Endometrium (tissue), 2 donors: ENCODE measurements around the gene CLSTN2.
A peak's percentile ranks its signal among the peaks of the same experiment; 100 is the strongest.

Experiments
- FAIRE-seq: peaks from 2 replicates; lab custom pipeline; 2012; peaks lifted over from hg19 to GRCh38; lab: Jason Lieb, UNC
- donor health status: control.
- donor health status: control.

The CLSTN2 gene

DNA sequence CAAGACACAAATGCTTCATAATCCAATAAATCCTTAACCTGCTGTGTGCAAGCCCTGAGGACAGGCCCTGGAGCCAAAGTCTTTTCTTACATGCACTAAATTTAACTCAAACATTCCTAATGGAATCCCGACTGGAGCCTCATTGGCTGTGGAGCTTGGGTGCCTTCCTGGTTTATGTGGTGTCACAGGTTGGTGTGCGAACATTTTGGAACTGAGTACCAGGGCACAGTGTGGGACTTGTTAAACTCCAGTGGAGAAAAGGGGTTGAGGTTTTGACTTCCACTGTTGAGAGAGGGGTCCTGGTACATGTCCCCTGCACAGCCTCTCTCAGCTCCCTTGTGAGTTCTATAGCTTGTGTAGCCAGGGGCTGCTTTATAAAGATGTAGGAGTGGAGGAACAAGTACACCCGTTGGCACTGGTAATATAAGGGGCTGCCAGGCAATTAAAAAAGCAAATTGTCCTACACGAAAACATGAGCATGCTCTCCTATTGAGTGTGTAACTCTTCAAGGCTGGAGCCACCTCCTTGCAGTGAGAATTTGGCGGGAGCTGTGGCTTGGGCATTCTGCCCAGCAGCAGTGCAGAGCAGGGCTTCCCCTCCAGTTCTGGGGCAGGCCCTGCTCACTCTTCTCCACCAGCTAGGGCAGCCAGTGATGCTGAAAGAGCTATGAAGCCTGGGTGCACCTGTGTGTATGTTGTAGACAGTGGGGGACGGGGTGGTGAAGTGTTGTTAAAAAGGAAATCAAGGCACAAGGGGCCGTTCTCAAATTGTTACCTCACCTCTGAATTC is 218.1 kb downstream of the CLSTN2 start:
- FAIRE-seq: no peak

DNA sequence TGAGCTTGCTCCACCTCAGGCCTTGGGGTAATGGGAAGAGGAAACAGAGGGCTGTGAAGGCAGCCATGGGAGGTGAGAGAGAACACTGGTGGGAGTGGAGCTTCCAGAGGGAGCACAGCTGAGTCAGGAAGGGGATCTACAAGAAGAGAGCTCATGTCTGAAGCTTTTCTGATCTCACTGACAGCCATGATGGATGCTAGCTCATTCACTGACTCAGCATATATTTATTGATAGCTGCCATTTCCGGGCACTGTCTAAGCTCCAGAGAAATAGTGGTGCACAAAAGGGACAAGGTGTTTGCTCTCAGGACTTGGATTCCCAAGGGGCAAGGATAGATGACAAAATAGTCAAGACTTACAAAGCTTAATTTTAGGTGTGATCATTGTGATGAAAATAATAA is 218.8 kb downstream of the CLSTN2 start:
- no peak for FAIRE-seq

DNA sequence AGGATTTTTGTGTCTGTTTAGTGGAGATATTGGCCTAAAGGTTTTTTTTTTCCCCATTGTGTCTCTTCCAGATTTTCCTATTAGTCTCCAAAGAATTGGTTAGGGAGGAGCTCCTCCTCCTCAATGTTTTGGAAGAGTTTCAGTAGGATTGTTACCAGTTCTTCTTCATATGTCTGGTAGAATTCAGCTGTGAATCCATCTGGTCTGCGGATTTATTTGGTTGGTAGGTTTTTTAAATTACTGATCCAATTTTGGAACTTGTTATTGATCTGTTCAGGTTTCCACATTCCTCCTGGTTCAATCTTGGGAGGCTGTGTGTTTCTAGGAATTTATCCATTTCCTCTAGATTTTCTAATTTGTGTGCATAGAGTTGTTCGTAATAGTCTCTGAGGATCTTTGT is 222.2 kb downstream of the CLSTN2 start:
- no peak for FAIRE-seq

DNA sequence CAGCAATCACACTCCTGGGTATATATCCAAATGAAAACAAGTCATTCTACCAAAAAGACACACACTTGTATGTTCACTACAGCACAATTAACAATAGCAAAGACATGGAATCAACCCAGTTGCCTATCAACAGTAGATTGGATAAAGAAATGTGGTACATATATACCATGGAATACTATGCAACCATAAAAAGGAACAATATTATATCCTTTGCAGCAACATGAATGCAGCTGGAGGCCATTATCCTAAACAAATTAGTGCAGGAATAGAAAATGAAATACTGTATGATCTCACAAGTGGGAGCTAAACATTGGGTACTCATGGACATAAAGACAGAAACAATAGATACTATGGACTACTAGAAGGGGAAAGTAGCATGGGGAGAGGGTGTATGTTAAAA is 224.7 kb downstream of the CLSTN2 start:
- no peak for FAIRE-seq

DNA sequence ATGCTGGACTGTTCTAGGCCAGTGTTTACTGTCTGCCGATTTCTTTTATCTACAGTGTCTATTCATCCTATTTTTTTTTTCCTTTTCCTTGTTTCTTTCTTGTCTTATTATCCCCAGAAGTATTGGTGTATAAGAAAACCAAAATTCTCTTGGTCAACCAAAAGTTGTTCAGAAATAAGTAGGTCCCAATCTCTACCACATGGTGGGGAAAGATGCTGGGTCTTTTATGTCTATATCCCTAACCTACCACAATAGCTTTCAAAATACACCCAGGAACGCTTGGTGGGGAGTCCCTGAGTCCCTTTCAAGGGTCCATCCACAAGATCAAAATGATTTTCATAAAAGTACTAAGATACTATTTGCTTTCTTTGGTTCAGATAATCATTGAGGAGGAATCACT is 225.6 kb downstream of the CLSTN2 start:
- no peak for FAIRE-seq

DNA sequence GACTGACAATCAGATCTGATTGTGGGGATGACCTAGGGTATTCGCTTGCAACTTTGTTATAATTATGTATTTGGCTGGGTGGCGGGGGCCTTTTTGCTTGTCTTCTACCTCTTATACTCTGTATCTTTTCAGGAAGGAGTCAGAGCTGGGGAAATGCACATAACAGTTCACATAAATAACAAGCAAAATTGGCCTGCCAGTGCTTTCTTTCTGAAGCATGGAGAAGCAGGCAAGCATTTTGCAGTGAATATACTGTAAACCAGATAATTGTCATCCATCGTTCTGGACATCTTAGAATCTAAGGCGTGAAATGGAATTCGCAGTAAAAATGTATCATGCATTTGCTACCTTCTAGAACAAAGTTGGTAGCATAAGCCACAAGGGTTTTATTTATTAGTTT is 227.6 kb downstream of the CLSTN2 start:
- FAIRE-seq: no peak

DNA sequence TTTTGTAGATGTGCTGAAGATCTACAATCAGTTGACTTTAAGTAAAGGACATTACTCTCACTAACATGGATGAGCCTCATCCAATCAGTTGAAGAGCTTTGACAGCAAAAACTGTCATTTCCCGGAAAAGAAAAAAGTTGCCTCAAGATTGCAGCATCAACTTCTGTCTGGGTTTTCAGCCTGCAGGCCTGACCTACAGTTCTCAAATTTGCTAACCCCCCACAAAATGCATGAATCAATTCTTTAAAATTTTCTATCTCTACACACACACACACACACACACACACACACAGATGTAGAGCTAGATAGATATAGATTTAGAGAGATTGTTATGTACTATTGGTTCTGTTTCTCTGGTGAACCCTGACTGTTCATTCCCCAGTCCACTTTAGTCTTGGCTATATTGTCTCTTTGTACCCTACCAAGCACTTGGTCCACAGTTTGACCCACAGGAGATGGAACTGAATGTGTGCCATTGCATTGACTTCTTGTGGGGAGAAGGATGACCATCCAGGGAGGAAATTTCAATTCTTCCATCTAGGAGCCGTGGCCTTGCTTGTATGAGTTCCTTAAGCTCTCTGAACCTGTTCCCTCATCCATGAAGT is 228.3 kb downstream of the CLSTN2 start:
- FAIRE-seq: no peak

DNA sequence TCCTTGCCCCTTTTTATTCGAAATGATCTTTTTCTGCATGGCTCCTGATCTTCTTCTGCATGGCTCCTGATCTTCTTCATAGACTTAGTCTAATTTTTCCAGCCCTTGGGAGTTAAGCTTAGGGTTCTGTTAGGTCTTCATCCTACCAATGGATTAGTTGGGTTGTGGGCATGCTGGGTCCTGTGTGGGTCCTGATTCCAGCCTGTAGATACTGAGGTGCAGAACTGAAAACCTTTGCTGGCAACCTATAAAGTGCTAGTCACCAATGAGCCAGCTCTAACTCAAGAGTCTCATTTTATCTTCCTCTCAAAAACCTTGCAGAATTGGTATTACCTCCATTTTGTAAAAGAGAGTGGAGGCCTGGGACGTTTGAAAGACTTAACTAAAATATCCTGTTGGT is 229.2 kb downstream of the CLSTN2 start:
- no peak for FAIRE-seq

DNA sequence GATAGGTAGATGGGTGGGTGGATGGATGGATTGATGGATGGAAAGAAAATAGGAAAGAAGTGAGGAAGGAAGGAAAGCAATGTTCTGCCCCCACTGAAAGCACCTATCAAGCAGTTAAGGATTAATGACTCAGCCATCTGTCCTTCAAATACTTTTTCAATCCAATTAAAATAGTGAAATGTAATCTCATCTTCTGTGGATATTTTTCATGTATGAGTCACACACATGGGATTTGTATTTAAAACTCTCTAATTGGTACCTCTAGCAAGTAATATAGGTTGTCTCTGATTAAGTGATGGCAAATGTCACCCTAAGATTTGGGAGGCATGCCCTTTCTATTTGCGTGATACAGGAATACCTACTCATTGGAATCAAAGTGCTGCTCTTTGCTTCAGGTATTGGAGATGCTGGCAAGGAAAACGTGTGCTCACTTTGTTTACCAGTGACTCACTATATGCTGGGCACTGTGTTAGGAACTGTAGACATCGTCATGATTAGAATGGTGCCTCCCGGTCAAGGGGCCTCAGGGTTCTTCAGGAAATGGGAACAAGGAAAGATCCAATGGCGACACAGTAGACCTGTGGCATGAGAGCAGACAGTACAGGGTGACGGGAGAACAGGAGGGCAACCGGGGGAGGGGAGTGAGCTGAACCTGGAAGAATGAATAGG is 230.1 kb downstream of the CLSTN2 start:
- FAIRE-seq: no peak

DNA sequence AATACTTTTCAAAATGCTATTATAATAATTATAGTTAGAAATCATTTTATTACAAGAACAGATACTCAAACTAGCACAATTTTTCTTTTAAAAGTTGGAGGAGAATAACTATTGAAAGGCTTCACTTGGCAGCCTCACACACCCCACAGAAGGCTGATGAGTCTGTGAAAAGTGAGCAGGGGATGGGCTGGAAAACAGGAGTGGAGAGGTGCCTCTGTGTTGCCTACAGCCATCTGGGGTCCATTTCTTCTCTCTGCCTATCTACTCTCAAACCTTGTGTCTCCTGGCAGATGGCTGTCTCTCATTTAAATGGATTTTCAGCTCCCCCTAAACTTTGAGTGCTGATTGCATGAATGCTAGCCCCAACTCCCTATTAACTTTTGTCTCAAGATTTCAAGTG is 230.8 kb downstream of the CLSTN2 start:
- no peak for FAIRE-seq

DNA sequence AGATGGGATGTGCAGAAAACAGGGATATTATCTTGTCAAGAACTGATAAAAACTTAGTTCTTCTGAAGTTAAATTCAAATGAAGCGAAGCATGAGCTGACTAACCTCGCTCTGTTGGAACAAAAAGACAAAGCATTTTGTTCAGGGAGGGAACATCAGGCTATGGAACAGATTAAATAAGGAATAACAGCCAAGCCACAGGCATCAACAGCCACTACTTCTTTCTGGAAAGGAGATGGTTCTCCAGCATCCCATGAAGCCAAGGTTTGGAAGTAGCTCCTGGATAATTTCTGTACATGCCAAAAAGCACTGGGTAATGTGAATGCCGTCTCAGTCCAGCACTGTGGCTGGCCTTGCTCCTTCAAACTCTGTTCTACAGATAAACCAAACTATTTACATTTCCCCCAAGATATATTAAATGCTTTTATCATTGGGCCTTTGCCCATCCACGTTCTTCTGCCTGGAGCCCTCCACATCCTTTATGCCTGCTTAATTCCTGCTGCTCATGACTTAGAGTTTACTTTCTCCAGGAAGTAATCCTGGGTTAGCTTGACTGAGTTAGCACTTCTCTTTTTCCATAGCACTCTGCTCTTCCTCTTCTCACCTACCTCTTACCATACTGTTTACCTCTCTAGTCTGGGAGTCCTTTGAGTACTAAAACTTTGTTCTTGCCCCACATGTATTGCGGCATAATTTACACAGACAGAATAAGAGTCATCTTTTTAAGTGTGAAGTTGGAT is 232.0 kb downstream of the CLSTN2 start:
- FAIRE-seq: no peak

DNA sequence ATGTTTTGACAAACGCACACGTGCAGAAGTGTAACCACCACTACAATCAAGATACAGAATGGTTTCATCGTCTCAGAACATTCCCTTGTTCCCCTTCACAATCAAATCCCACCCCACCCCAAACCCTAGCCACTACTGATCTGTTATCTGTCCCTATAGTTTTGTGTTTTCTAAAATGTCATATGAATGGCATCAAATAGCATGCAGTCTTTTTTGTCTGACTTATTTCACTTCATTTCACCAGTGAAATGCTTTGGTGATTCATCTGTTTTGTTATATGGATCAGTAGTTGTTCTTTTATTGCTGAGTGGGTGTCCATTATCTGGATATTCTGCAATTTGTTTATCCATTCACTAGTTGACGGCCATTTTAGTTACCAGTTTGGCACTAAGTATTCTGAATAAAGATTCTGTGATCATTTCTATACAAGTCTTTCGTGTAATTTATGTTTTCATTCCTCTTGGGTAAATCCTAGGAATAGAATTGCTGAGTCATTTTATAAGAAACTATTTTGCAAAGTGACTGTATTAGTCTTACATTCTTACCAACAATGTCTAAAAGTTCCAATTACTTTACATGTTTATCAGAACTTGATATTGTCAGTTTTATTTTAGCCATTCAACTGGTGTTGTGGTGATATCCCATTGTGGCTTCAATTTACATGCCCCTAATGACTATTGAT is 232.8 kb downstream of the CLSTN2 start:
- FAIRE-seq: no peak

DNA sequence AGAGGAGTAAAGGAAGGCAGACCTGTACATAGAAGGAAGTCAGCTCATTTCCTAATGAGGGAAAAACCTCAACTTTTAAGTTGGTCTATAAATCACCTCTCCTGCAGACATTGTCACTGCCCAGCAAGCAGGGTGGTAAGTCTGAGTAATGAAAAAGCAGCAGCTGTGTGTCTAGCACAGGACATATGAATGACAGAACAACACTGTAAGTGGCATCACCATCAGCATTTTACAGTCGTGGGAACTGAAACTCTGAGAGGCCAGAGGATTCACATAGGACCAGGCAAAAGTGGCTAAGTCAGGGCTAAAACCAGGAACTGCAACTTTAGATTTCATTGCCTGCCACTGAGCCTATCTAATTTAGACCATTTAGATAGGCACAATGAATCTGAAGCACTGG is 235.6 kb downstream of the CLSTN2 start:
- FAIRE-seq: no peak

DNA sequence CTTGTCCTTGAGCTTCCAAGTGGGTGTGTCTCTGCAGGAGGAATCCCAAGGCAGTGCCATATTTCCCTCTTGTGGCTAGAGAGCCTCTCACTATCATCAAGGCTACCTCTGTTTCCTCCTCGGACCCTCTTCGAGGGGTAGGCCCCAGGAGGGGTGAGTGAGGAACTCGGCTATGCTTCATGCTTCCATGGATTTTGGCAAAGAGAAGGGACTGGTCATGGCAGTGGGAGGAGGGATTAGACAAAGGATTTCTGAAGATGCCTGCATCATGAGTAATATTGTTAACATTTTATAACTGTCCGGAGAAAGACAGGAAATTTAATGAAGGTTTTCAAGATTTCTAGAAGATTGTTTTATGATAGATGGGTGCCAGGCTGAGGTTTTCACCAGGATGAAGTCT is 241.5 kb downstream of the CLSTN2 start:
- no peak for FAIRE-seq

DNA sequence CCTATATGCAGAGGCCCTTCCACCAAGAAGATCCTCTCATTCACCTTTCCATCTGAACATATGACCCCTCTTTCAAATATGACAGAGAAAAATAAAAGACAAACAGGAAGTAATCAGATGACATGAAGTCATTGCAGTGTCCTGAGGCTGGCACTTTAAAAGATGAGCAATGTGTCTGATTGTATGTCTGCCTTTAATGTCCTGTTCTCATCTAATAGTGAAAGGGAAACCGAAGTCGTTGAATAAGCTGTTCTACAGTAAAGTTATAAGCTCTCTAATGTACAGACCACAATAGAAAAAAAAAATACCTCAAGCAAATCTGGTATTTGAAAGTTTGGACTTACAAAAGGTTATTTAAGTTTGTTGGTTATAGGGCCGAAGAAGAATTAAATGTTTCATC is 243.0 kb downstream of the CLSTN2 start:
- FAIRE-seq: no peak

DNA sequence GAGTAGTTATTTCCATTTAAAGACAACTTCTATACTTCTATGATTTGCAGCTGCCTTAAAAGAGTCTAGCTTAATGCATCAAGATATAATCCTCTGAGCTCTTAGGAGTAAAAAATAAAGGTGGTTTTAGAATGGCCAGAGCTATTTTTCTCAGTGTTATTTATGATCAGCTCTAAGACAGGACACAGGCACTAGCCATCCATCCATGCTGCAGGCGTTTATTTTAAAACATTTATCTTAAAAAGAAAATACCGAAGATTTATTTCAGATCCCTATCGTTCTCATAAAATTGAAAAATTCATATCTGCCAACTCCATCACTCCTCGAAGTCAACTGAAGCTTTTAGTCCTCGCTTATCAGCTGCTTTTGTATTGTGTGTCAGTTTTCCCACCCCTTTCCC is 243.5 kb downstream of the CLSTN2 start:
- no peak for FAIRE-seq

DNA sequence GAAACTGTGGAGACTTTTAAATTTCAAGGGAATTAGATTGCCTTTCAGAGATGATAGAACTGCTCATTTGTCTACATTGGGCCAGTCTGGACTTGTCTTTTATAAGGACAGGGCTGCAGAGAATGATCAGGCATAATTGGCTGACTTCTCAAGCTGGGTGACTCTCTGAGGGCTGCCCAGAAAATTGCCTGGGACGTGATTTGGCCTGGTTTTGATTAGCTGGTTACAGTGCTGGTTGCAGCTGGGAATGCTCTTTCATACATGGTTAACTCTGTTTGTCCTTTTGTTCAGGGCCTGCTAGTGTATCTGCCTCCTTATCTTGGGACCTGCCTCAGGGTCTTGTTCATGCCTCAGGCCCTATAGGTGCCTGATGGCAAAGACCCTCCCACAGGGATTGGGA is 245.6 kb downstream of the CLSTN2 start:
- no peak for FAIRE-seq

DNA sequence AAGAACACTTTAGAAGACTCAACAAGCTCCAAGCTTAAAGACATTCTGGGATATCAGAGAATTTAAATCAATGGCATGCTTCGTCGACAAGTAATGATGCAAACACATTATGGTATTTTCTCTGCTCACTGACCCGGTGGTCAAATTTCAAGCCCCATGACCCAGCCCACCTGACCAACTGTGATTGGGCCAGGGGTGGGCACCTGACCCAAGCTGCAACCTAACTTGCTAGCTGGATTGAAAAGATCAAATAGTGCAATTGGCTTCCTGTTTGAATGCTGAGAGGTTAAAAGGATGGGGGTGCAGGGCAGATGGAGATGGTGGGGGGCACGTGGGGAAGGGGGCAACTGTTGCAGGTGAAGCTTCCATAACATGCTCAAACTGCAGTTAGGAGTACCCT is 250.4 kb downstream of the CLSTN2 start:
- FAIRE-seq: no peak

DNA sequence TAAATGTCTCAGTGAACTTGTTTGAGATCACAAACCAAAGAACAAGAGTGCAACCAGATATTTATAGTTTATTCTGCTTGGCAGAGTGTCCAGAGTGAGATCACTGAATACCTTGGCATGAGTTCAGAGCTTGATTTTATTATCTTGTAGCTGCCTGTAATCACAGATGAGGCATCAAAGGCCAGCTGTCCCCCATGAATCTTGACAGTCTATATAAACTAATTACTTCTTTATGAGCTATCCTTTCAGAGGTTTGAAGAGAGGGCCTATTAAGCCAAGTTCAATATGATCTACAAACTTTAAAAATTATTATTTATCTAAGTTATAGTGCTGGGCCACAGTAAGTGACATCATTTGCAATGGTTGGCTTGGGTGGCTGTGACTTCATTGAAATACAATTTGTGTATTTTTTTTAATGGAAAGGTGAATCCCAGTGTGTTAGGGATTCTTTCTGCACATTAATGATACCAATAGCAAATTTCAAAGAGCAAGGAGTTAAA is 251.5 kb downstream of the CLSTN2 start:
- FAIRE-seq: peak; percentile 98

DNA sequence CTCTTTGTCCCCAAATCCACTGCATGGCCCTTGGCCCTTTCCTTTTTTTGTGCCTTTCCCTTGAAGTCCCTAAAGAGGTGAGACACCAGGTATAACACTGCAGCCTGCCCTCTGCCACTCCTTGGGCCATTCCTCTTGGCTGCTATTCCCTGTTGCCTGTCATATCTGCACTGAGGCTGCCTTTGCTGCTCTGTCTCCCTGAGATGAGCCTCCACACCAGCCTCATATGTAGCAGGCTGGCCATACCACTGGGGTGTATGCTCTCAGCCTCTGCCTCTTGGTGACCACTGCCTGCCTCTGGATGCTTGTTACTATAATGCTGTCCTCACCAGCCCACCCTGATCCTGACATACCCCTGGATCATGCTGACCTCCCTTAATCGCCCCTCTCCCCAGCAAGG is 252.0 kb downstream of the CLSTN2 start:
- no peak for FAIRE-seq

DNA sequence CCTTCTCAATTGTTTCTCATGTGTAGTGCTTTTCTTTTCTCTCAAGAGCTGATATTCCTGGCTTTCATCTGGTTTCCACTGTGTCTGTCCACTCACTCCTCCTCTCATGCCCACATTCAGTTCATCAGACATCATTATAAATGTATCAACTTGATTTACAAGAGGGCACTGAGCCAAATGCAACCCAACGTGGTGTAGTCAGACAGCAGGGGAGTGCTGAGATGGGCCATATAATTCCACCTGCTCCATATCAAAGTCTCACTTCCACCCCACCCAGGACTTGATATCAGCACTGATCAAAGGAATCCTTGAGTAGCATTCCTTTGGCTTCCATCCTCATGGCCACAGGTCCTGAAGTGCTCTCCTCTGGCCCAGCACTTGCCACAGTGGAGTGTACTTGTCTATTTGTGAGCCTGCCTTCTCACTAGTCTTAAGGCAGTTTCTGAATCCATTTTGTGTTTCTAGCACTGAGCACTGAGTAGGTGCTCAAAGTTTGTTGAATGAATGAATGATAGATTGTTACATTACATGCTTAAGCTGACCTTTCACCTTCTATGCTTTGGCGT is 252.8 kb downstream of the CLSTN2 start:
- no peak for FAIRE-seq

DNA sequence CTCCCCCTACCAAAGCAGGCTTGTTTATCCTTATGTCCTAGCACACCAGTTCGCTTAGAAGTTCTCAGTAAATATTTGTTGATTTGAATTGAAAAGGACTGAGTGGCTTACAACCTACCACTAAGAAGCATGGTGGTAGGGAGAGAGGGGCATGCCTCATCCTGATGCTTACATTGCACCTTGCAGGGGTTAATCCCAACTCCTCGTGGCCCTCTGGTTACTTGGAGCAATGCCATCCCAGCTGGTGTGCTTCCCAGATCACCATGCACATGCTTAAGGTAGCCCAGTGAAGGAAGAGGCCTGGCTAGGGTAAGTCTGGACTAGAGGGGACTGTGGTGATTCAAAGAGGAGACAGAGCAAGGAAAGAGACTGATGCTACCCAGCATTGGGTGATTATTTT is 253.3 kb downstream of the CLSTN2 start:
- FAIRE-seq: no peak
